HepG2 (cell line): Measurements from ENCODE around the gene LRTM2. TPM values are rescaled to one million over a fixed set of nuclear protein-coding genes. Genes with fewer than 3 reads are reported as not detected.

Experiments
- ATF1 ChIP-seq: IDR thresholded peaks from 2 replicates; pipeline ENCODE4 v1.6.1; 2016; ENCODE audit warnings: mild to moderate bottlenecking, control low read depth
- BHLHE40 ChIP-seq: IDR thresholded peaks from 2 replicates; pipeline ENCODE4 v1.6.1; 2011; ENCODE audit warnings: low read length, improper control_type of control experiment
- GABPA ChIP-seq, 2 experiments: IDR thresholded peaks; 2 replicates each; pipeline ENCODE4 v1.6.1; 2011 to 2016; ENCODE audit warnings: low read depth in 2 of 2, low read length in 1 of 2, missing biosample characterization in 1 of 2, missing genetic modification characterization in 1 of 2
- HNRNPUL1 ChIP-seq: fragments of 200-400 bp; formaldehyde crosslinking; IDR thresholded peaks from 2 replicates; pipeline ENCODE4 v1.6.1; 2017; ENCODE audit warnings: low read depth, mild to moderate bottlenecking, low read length, moderate library complexity
- MXD4 ChIP-seq: IDR thresholded peaks from 2 replicates; pipeline ENCODE4 v1.6.1; 2016; ENCODE audit warnings: mild to moderate bottlenecking, missing biosample characterization, missing genetic modification reagents
- POLR2A ChIP-seq, 2 experiments: IDR thresholded peaks; 2 replicates each; pipeline ENCODE4 v1.6.1; 2011; ENCODE audit warnings: low read depth in 2 of 2, low read length in 2 of 2, mild to moderate bottlenecking in 1 of 2, moderate library complexity in 1 of 2; ENCODE audit not compliant: insufficient read depth in 1 of 2
- RBM22 ChIP-seq: fragments of 200-400 bp; formaldehyde crosslinking; optimal IDR thresholded peaks from 2 replicates; pipeline ENCODE3; 2017; ENCODE audit warnings: mild to moderate bottlenecking, low read length, moderate library complexity
- RFXANK ChIP-seq: IDR thresholded peaks from 2 replicates; pipeline ENCODE4 v1.6.1; 2016
- SKI ChIP-seq: fragments of 450-650 bp; IDR thresholded peaks from one replicate; pipeline ENCODE4 v1.6.1; 2018; ENCODE audit warnings: mild to moderate bottlenecking; ENCODE audit not compliant: partially characterized antibody
- SMC3 ChIP-seq: IDR thresholded peaks from 2 replicates; pipeline ENCODE4 v1.6.1; 2011; ENCODE audit warnings: low read length, improper control_type of control experiment
- STAG1 ChIP-seq: sonication (generic); formaldehyde crosslinking; IDR thresholded peaks from 2 replicates; pipeline ENCODE4 v1.4.0; 2020; ENCODE audit warnings: missing genetic modification reagents
- WIZ ChIP-seq: sonication (generic); formaldehyde crosslinking; IDR thresholded peaks from 2 replicates; pipeline ENCODE4 v1.5.1; 2020; ENCODE audit warnings: mild to moderate bottlenecking, missing genetic modification reagents
- ZBTB14 ChIP-seq: sonication (generic); formaldehyde crosslinking; IDR thresholded peaks from 2 replicates; pipeline ENCODE4 v1.4.0; 2020; ENCODE audit warnings: missing genetic modification reagents
- ZNF317 ChIP-seq: sonication (generic); formaldehyde crosslinking; IDR thresholded peaks from 2 replicates; pipeline ENCODE4 v1.5.0; 2020; ENCODE audit warnings: mild to moderate bottlenecking, missing genetic modification reagents
- ZNF790 ChIP-seq: sonication (generic); formaldehyde crosslinking; IDR thresholded peaks from 2 replicates; pipeline ENCODE4 v1.8.0; 2022; ENCODE audit warnings: missing genetic modification reagents, mild to moderate bottlenecking, borderline replicate concordance
- ZNF891 ChIP-seq: sonication (generic); formaldehyde crosslinking; IDR thresholded peaks from 2 replicates; pipeline ENCODE4 v1.5.0; 2020; ENCODE audit warnings: mild to moderate bottlenecking, missing genetic modification reagents
- polyA plus RNA-seq, 8 experiments: library from polyadenylated mRNA; depleted of rRNA in 3 of 8; stranded (reverse) in 7 of 8; unstranded in 1 of 8; fragments of >200 nt; fragmentation: Illumina TruSeq in 4 of 8; extraction: Trizol in 4 of 8; gene quantifications; 2 replicates each; pipeline versions ENCODE4 v1.2.1 to v1.2.3, GENCODE V29; 2011 to 2016; ENCODE audit warnings: low read depth in 4 of 8, missing spikeins in 1 of 8, mixed read lengths in 1 of 8; ENCODE audit not compliant: insufficient read depth in 1 of 8
- total RNA-seq, 5 experiments: library from RNA; depleted of rRNA; stranded (reverse); fragments of >200 nt; fragmentation: Illumina TruSeq; extraction: Trizol; gene quantifications; 2 replicates each; pipeline ENCODE4 v1.2.3, GENCODE V29; 2016; ENCODE audit warnings: low read depth in 1 of 5
- TF ChIP-seq, protein P1 (sequence below), 2 experiments: sonication (generic) in 1 of 2; formaldehyde crosslinking in 1 of 2; IDR thresholded peaks; 2 replicates each; pipeline versions ENCODE4 v1.4.0 to v1.6.1; 2018 to 2020; ENCODE audit warnings: missing genetic modification reagents in 2 of 2, borderline replicate concordance in 1 of 2, low read depth in 1 of 2, mild to moderate bottlenecking in 1 of 2, missing biosample characterization in 1 of 2
- TF ChIP-seq, protein P2 (sequence below): sonication (generic); formaldehyde crosslinking; IDR thresholded peaks from 2 replicates; pipeline ENCODE4 v1.8.1; 2022; ENCODE audit warnings: low read depth, mild to moderate bottlenecking, missing genetic modification reagents
- TF ChIP-seq, protein P3 (sequence below): sonication (generic); formaldehyde crosslinking; IDR thresholded peaks from 2 replicates; pipeline ENCODE4 v1.5.1; 2020; ENCODE audit warnings: missing genetic modification reagents, mild to moderate bottlenecking, borderline replicate concordance
- TF ChIP-seq, protein P4 (sequence below): sonication (generic); formaldehyde crosslinking; IDR thresholded peaks from 2 replicates; pipeline ENCODE4 v1.5.0; 2020; ENCODE audit warnings: mild to moderate bottlenecking, missing genetic modification reagents

Gene LRTM2
- total and polyA plus RNA-seq, 2 of the 13 experiments (the other 11 are each of a cell fraction or from before 2014, with no cell fraction given), result 0.09 TPM; not detected in 1

DNA sequence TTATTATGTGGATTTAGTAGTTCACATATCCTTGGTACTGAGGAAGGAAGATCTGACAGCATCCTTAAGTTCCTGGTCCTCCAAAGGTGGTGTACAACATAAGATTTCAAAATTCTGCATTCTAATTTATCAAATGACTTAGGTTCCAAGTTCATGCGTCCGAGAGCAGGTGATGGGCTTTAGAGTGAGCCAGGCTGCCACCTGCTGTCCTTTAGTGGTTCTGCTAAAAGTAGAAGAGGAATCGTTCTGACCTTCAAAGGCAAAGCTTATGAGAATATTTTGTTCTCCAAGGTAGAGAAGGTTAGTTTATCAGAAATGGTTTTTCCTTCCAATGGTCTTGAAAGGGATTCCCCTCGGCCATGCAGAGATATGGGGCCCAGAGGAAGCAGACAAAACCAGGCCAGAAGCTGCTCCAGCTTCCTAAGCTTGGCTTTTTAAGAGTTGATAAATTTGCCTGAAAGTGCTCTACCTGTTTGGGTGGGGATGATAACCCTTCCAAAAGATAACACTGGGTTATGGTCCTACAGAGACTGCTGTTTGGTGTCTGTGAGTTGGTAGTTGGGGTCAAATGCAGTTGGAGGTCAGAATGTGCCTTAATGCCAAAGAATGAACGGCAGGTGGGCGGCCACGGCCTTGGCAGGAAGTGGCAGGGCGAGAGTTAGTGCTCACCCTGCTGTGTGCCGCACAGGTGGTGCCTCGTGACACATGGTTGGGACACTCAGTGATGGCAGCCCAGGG is 29.1 kb upstream of the LRTM2 start (continued):
- TF ChIP-seq BHLHE40 (no peak), ZNF891 (no peak), WIZ (no peak), RFXANK (no peak), ZNF317 (CRISPR knock-in tag) (no peak), SKI (no peak), POLR2A (IDR thresholded peaks at IDR 0.05; ENCODE audit: insufficient read depth in 1 of 2, low read depth in 2 of 2, low read length in 2 of 2) (0 out of 4 replicates have a peak, but pooled peaks of 1 of the 2 experiments have one; percentile 30), MXD4 (CRISPR knock-in tag) (0 out of 2 replicates have a peak, but pooled peaks have one; percentile 16), SMC3 (peak; percentile 91), GABPA (IDR thresholded peaks at IDR 0.05; ENCODE audit: low read depth, low read length) (no peak), GABPA (CRISPR knock-in tag; IDR thresholded peaks at IDR 0.05; ENCODE audit: low read depth) (0 out of 2 replicates have a peak, but pooled peaks have one; percentile 12), ZNF790 (no peak), STAG1 (CRISPR knock-in tag) (peak; percentile 95), ZBTB14 (CRISPR knock-in tag) (no peak), HNRNPUL1 (no peak), RBM22 (peak; percentile 49), ATF1 (no peak)
- TF ChIP-seq, protein P1, sequence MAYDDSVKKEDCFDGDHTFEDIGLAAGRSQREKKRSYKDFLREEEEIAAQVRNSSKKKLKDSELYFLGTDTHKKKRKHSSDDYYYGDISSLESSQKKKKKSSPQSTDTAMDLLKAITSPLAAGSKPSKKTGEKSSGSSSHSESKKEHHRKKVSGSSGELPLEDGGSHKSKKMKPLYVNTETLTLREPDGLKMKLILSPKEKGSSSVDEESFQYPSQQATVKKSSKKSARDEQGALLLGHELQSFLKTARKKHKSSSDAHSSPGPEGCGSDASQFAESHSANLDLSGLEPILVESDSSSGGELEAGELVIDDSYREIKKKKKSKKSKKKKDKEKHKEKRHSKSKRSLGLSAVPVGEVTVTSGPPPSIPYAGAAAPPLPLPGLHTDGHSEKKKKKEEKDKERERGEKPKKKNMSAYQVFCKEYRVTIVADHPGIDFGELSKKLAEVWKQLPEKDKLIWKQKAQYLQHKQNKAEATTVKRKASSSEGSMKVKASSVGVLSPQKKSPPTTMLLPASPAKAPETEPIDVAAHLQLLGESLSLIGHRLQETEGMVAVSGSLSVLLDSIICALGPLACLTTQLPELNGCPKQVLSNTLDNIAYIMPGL (CRISPR knock-in tag; IDR thresholded peaks at IDR 0.05; ENCODE audit: borderline replicate concordance in 1 of 2, low read depth in 1 of 2), result 0 out of 4 replicates have a peak, but pooled peaks of 1 of the 2 experiments have one; percentile 30
- TF ChIP-seq, protein P2, sequence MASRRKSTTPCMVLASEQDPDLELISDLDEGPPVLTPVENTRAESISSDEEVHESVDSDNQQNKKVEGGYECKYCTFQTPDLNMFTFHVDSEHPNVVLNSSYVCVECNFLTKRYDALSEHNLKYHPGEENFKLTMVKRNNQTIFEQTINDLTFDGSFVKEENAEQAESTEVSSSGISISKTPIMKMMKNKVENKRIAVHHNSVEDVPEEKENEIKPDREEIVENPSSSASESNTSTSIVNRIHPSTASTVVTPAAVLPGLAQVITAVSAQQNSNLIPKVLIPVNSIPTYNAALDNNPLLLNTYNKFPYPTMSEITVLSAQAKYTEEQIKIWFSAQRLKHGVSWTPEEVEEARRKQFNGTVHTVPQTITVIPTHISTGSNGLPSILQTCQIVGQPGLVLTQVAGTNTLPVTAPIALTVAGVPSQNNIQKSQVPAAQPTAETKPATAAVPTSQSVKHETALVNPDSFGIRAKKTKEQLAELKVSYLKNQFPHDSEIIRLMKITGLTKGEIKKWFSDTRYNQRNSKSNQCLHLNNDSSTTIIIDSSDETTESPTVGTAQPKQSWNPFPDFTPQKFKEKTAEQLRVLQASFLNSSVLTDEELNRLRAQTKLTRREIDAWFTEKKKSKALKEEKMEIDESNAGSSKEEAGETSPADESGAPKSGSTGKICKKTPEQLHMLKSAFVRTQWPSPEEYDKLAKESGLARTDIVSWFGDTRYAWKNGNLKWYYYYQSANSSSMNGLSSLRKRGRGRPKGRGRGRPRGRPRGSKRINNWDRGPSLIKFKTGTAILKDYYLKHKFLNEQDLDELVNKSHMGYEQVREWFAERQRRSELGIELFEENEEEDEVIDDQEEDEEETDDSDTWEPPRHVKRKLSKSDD, result no peak
- TF ChIP-seq, protein P3, sequence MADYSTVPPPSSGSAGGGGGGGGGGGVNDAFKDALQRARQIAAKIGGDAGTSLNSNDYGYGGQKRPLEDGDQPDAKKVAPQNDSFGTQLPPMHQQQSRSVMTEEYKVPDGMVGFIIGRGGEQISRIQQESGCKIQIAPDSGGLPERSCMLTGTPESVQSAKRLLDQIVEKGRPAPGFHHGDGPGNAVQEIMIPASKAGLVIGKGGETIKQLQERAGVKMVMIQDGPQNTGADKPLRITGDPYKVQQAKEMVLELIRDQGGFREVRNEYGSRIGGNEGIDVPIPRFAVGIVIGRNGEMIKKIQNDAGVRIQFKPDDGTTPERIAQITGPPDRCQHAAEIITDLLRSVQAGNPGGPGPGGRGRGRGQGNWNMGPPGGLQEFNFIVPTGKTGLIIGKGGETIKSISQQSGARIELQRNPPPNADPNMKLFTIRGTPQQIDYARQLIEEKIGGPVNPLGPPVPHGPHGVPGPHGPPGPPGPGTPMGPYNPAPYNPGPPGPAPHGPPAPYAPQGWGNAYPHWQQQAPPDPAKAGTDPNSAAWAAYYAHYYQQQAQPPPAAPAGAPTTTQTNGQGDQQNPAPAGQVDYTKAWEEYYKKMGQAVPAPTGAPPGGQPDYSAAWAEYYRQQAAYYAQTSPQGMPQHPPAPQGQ (CRISPR knock-in tag), result no peak
- TF ChIP-seq, protein P4, sequence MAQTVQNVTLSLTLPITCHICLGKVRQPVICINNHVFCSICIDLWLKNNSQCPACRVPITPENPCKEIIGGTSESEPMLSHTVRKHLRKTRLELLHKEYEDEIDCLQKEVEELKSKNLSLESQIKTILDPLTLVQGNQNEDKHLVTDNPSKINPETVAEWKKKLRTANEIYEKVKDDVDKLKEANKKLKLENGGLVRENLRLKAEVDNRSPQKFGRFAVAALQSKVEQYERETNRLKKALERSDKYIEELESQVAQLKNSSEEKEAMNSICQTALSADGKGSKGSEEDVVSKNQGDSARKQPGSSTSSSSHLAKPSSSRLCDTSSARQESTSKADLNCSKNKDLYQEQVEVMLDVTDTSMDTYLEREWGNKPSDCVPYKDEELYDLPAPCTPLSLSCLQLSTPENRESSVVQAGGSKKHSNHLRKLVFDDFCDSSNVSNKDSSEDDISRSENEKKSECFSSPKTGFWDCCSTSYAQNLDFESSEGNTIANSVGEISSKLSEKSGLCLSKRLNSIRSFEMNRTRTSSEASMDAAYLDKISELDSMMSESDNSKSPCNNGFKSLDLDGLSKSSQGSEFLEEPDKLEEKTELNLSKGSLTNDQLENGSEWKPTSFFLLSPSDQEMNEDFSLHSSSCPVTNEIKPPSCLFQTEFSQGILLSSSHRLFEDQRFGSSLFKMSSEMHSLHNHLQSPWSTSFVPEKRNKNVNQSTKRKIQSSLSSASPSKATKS (CRISPR knock-in tag), result no peak
